GM10266 (cell line): ENCODE data around the gene AOC2.
"Not testable (repeated sequence)": the region's sequence is repeated elsewhere in the genome, so short reads cannot be mapped to it uniquely, and the experiment has no call there.

ENCODE experiments used
- DNase-seq: peaks from one replicate; pipeline ENCODE4 v3.0.0; 2012; ENCODE audit errors: extremely low spot score
- CTCF ChIP-seq: IDR thresholded peaks from 2 replicates; pipeline ENCODE4 v1.5.1; 2012; ENCODE audit warnings: mild to moderate bottlenecking, low read depth; ENCODE audit not compliant: control insufficient read depth, insufficient read depth; ENCODE audit errors: missing control alignments

The AOC2 gene

GRCh38 chr17:42882166-42882565, 37.8 kb downstream of the AOC2 start:
- TF ChIP-seq CTCF, result no peak
- no peak for DNase-seq

DNA sequence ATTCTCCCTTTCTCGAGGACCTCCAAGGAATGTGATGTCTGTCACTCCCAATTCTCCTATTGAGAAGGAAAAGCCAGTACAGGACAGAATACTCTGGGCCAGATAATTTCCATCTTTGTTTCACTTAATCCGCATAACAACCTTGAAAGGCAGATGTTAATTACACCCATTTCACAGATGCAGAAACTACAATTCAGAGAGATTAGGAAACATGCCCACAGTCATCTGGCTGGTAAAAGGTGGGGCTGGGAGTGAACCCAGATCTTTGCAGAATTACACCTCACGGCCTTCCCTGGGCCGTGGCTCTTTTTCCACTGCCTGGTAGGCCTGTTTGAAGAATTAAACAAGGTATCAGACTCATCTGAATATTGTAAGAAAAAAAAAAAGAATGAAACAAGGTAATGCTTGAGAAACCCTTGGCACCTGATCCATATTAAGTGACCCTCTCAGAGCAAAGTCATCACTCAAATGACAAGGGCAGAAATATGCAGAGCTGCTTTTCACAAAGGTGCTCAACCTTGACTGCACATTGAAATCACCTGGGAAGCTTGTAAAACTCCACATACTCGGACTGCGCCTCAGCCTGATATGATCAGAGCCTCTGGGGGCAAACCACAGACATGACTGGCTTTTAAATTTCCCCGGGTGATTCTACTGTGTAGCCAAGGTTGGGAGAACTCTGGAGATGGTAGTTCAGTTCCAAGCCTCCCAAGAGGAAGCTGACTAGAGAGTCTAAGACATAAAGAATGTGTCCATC, 39.6 kb downstream of the AOC2 start:
- DNase-seq, result no peak
- no peak for TF ChIP-seq CTCF

DNA sequence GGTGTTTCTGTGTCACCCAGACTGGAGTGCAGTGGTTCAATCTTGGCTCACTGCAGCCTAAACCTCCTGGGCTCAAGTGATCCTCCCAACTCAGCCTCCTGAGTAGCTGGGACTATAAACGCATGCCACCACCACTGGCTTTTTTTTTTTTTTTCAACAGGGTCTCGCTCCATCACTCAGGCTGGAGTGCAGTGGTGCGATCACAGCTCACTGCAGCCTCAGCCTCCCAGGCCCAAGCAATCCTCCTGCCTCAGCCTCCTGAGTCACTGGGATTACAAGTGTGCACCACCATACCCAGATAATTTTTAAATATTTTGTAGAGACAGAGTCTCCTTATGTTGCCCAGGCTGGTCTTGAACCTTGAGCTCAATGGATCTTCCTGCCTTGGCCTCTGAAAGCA, 41.4 kb downstream of the AOC2 start:
- DNase-seq, result not testable (repeated sequence)

DNA sequence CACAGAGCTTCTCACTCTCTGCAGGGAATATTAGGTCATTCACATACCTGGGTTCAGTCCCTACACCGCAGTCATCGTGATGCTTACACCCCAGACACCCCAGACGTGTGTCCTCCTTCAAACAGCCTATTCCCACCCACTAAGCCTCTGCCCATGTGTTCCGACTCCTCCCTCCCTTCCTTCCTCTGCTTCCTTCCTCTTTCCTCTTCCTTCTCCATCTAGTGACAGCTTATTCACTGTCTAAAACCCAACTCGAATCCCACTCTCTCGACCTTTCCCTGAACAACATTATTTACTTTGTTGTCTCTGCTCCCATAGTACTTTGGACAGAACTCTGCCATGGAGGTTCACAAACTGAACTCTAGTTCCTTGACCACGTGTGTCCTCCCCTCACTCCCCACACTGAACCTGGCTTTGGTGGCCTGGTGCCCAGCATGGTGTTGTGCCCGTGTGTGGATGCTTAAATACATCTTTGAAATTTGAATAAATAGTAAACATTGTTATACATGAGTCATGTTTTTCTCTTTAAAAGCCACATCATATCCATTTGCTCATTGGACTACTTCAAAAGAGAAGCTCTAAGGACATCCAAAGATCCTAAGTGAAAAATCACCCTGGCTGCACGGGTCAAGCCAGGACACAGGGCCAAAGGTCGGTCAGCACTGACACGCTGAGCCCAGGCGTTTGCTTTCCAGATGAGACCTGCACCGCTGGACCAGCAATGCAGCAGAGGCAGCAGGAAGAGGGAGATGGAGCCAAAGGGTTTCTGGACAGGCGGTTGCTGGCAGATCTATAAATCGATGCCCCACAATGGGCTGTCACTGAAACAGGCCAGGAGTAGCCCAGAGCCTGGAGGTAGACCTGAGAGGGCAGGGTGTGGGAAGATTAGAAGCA, 42.1 kb downstream of the AOC2 start:
- no peak for DNase-seq
- TF ChIP-seq CTCF, result no peak

DNA sequence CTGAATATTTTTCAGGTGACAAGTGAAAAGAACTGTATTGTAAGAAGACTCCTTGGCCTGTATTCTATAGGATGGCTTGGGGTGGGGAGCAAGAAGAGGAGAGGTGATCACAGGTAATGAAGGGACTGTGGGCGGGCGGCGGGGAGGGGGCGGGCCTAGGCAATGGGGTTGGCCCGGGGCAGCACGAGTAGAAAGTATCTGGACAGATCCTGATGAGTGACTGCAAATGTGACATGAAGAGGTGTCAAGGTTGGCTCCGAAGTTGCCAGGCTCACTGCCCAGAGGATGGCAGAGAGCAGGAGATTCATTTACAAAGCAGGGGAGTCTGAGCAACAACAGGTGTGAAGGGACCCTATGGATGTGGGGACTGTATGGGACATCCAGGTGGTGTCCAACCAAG, 45.4 kb downstream of the AOC2 start:
- DNase-seq, result no peak
- no peak for TF ChIP-seq CTCF

- TF ChIP-seq CTCF, result no peak
- no peak for DNase-seq
Observed at GRCh38 chr17:42891539-42892152, 47.3 kb downstream of the AOC2 start.

DNA sequence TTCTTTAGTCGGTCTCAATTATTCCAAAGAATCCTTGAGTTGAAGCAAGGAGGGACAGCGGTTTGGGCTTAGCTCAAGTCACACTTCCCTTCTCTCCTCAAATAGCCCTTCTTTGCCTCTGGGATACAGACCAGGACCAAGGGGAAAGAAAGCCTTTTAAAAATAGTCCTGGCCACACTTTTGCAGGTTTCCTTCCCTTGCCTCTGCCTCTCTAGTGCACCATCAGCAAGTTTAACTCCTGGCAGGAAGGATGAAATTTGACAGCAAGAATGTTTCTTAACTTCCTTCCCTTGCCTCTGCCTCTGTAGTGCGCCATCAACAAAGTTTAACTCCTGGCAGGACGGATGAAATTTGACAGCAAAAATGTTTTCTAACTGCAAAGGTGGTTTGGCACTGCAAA, 49.0 kb downstream of the AOC2 start:
- TF ChIP-seq CTCF, result no peak

More for the DNA sequence above, 49.0 kb downstream of the AOC2 start:
- no peak for DNase-seq
